Raji (cell line): ENCODE data around the gene CDH15.

Experiments used
- POLR2A ChIP-seq: IDR thresholded peaks from 2 replicates; pipeline ENCODE4 v1.6.1; 2011; ENCODE audit warnings: low read depth, low read length, control low read depth; ENCODE audit not compliant: insufficient read depth

The CDH15 gene, protein sequence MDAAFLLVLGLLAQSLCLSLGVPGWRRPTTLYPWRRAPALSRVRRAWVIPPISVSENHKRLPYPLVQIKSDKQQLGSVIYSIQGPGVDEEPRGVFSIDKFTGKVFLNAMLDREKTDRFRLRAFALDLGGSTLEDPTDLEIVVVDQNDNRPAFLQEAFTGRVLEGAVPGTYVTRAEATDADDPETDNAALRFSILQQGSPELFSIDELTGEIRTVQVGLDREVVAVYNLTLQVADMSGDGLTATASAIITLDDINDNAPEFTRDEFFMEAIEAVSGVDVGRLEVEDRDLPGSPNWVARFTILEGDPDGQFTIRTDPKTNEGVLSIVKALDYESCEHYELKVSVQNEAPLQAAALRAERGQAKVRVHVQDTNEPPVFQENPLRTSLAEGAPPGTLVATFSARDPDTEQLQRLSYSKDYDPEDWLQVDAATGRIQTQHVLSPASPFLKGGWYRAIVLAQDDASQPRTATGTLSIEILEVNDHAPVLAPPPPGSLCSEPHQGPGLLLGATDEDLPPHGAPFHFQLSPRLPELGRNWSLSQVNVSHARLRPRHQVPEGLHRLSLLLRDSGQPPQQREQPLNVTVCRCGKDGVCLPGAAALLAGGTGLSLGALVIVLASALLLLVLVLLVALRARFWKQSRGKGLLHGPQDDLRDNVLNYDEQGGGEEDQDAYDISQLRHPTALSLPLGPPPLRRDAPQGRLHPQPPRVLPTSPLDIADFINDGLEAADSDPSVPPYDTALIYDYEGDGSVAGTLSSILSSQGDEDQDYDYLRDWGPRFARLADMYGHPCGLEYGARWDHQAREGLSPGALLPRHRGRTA

DNA sequence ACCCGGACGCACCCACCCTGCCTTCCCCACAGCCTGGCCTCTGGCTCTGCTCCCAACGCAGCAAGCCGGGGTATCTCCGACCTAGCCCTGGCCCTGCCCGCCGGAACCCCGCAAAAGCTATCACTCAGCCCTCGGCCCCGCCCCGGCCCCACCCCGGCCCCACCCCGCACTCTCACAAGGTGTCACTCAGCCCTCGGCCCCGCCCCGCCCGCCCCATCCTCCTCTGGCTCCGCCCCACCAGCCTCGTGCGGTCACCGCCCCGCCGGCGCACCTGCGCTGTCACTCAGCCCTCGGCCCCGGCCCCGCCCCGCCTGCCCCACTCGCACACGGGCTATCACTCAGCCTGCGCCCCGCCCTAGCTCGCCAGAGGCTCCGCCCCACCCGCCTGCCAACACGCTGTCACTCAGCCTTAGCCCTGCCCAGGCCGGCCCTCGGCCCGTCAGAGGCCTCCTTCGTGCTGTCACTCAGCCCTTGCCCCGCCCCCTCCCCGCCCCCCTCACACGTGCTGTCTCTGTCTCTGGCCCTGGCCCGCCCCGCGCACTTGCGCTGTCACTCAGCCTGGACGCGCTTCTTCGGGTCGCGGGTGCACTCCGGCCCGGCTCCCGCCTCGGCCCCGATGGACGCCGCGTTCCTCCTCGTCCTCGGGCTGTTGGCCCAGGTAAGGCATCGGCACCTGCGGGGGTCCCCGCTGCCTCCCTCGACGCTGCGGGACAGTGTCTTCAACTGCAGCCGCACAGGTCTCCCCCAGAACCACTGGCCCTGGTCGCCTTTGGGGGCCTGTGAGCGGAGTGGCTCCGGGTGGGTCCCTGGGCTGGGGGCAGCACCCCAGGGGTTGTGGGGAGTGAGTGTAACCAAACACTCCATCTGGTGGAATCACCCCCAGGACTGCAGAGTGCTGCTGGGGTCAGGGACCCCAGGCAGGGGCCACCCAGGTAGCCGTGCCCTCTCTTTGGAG lies at the start of gene CDH15:
TSS of gene CDH15 (plus strand) at position 533 of the 955 bp plus-strand sequence. CDS start at position 617, 84 bp downstream.
- TF ChIP-seq POLR2A, result no peak

DNA sequence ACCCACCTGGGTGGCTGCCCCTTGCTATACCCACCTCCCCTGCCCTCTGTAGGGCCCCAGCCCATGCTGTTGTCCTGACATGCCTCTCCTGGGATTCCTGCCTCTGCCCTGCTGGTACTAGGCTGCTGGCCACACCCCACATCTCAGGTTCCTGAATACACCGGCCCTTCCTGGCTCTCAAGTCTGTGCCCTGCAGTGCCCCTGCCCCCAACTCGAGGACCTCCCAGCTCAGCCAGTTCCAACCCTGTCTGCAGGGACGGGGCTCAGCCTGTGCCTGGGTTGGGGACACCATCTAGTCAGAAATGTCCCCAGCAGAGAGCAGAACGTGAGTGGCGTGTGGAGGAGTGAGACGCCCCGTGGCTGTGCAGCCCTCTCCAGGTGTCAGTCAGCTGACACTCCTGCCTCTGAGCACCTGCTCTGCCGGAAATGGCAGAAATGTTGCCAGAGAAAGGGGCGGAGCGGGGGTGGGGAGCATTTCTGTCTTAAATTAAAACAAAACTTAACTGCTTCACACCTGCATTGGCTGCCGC lies 49.2 kb upstream of the CDH15 start:
- TF ChIP-seq POLR2A, result no peak

DNA sequence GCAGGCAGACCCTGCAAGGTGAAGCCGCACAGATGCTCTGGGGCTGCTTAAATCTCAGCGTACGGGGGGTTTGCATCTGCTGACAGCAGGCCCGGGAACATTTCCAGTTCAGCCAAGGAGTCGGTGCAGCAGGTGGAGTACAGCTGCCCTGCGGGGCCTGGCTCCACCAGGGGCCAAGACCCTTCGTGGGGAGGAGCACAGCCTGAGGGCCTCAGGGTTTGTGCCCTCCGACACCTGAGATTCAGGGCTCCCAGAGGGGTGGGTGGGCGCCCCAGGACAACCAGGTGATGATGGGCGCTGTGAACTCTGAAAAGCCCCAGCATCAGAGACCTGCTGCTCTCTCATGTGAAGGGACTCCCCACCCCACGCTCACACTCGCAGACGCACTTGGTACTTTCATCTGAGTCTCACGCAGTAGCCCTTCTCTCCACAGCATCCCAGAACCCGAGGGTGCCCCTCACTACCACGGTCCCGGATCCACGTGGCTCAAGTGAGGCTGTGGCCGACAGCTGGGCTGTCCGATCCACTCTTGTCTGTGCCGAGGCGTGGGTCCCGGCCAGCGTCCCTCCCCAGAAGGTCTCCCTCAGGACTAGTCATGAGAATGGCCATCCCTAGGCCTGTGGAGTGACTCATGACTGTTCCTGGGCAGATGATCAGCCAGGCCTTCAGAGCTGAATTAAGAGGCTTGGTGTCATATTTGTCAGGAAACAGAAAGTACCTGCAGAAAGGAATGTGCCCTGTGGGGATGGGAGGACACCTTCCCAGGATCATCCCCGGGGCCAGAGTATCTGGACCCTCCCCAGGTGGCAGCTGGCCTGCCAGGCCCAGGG lies 48.3 kb upstream of the CDH15 start:
- TF ChIP-seq POLR2A, result no peak

DNA sequence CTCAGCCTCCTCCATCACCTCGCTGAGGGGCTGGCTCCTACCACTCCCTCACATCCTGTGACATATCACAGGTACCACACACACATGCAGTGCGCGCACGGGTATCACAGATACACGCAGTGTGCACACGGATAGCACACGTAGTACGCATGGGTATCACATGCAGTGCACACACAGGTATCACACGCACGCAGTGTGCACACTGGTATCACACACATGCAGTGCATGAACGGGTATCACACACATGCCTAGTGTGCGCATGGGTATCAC lies 47.8 kb upstream of the CDH15 start:
- no peak for TF ChIP-seq POLR2A

DNA sequence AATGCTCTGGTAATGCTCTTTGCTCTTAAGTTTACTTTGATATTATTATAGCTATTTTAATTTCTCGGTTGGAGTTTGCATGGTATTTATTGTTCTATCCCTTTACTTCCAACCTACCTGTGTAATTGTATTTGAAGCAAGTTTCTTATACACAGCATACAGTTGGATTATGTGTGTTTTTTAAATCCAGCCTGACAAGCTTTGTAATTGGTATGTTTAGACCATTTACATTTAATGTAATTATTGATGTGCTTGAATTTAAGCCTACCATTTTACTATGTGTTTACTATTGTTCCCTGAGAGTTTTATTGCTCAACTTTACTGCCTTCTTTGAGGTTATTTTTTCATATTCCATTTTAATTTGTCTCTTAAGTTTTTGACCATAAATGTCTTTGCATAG lies 42.2 kb upstream of the CDH15 start:
- TF ChIP-seq POLR2A, result no peak

DNA sequence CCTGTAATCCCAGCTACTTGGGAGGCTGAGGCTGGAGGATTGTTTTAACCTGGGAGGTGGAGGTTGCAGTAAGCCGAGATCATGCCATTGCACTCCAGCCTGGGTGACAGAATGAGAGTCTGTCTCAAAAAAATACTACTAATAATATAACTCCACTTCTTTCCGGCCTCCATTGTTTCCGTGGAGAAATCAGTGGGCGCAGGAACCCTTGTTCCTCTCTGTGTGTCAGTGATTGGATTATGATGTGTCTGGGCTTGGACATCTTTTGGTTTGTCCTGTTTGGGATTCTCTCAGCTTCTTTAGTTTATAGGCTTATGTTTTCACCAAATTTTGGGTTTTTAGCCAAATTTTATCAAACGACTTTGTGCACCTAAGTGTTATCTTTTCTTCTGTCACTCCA lies 41.1 kb upstream of the CDH15 start:
- no peak for TF ChIP-seq POLR2A

DNA sequence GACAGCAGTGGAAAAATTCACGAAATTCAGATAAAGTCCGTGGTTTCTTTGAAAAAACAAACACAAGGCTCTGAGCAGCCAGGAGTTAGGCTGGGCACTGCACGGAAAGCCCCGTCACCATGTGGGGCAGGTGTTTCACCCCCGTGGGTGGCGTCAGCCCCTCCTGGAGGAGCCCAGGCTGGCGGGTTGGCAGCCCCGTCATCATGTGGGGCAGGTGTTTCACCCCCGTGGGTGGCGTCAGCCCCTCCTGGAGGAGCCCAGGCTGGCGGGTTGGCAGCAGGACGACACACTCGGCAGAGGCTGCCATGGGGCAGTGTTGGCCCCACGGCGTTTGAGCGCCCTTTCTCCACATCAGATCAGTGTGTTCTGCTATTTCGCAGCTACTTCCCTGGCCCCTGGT lies 39.8 kb upstream of the CDH15 start:
- TF ChIP-seq POLR2A, result no peak

DNA sequence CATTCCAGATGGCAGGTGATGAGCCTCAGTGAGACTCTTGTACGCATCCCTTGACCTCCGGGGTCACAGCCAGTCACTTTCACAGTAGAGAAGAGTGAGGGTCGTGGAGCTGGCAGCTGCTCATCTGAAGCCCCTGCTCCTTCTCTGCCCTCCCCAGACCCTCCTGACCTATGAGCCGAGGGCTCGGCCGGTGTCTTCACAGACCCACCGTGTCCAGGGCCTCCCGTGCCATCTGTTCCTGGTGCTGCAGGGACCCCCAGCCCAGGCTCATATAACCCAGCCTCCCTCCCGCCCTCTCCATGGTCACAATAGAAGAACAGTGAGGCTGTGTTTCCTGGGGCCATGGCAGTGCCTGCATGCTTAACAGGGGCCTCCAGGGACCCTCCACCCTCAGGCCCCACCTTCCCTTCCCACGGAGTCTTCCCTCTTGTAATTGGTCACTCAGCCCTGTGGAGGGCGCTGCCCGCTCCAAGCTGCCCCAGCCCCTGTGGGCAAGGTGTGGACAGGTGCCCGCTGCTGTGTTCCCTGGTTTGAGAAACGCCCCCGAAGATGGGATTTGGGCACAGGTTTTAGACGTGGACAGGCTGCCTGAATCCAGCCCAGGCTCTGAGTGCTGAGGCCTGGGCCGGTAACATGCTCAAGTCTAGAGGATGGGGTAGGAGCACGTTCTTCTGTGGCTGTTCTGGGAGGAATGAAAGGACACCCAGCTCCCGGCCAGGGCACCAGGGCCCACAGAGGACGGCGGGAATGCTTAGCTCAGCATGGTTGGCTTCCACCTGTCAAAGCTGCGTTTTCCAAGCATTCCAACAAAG lies 39.1 kb upstream of the CDH15 start:
- TF ChIP-seq POLR2A, result no peak

DNA sequence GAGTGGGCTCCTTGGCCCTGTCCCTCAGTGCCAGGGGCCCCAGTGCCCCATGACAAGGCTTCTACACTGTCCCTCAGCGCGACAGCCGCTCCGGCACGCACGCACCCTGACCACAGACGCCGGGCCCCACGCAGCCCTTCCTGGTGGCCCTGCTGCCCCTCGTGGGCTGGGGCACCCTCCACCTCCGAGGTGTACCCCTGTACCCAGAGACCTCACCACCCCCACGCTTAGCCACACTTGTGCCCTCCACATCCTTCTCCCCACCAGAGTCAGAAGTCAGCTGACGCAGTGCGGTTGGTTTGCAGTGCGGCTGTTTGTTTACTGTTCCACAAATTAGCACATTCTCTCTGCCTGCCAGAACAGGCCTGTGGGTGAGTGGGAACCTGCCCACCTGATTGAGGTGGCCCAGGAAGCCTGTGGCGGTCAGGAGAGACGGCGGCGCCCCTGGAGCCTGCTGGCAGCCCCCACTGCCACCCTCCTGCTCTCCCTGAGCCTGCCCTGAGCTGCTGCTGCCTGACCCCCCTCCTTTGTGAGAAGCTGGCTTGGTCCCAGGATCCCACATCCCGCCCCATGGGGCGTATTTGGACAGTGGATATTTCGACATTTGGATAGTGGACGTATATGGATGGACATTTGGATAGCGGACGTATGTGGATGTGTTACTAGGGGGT lies 38.0 kb upstream of the CDH15 start:
- TF ChIP-seq POLR2A, result no peak

DNA sequence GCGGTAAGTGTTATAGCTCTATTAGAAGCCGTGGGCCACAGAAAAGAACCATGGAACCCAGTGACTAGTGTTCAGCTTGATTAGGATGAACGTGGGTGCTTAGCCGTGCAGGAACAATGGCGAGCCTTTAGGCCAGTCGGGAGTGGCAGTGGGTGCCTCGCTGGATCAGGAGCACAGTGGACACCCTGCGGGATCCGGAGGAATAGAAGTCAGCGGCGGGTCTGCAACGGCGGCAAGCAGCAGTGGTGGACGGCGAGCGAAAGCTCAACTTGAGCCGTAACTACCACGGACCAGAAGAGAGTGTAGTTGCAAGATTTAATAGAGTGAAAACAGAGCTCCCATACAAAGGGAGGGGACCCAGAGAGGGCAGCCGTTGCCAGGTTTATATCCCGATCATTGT lies 37.3 kb upstream of the CDH15 start:
- TF ChIP-seq POLR2A, result no peak

DNA sequence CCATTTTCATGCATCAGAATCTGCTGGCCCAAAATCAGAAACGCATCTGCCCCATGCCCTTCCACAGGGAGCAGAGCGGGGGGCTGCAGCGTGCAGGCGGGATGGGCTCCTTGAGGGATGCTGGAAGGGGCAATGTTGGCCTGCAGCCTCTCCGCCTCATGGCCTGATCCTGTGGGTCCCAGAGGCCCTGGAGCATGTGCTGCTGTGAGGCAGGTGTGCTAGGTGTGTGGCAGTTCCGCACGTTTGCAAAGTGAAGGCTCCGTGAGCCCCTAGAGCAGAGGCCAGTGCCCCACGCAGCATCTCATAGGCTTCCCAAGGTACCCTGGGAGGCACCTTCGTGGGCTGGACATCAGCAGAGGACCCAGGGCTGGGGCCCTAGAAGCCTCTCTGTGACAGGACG lies 36.4 kb upstream of the CDH15 start:
- TF ChIP-seq POLR2A, result no peak

DNA sequence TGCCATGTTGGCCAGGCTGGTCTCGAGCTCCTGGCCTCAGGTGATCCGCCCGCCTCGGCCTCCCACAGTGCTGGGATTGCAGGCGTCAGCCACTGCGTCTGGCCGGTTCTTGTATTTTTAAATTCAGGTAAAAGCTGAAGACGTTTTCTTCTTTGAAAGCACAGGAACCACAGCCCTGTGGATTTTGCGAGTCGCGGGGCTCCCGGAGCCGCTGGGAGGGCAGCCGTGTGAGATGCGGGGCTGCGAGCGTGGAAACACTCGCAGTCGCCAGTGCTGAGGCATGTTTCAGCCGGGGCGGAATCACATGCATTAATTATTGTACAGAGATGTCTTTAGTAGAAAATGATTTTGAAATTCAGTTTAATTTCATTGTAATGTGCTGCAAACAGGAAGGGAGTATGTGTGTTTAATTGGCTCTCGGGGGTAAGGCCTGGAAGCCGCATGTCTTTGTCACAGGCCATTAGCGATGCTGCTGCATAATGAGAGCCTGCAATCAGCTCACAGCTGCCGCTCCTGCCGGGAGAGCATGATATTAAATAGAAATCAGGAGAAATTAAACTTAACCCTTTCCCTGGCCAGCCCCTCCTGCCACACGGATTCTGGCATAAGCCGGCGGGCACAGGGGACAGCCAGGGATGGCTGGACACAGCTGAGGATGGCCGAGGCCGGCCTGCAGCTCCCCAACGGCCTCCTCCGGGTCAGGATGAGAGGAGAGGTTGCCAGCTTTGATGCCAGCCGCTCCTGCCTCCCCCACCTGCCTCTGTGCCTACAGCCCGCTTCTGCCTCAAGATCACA lies 35.4 kb upstream of the CDH15 start:
- no peak for TF ChIP-seq POLR2A
